Activated naive CD8-positive, alpha-beta T cell treated with anti-CD3 and anti-CD28 coated beads for 36 hours (primary cell): ENCODE results near the gene GIT1. TPM values are rescaled to one million over a fixed set of nuclear protein-coding genes. Genes with fewer than 3 reads are reported as not detected.

Experiments
- DNase-seq: peaks from one replicate; pipeline ENCODE4 v3.0.0; 2021
- H3K27ac Mint-ChIP-seq: one replicate; pipeline ENCODE4 v1.8.0; 2022; ENCODE audit warnings: mild to moderate bottlenecking, moderate library complexity, mixed read lengths
- H3K27me3 Mint-ChIP-seq: one replicate; pipeline ENCODE4 v1.8.0; 2022; ENCODE audit warnings: mild to moderate bottlenecking, mixed read lengths
- H3K36me3 Mint-ChIP-seq: one replicate; pipeline ENCODE4 v1.8.0; 2021; ENCODE audit warnings: mild to moderate bottlenecking, mixed read lengths
- H3K4me1 Mint-ChIP-seq: one replicate; pipeline ENCODE4 v1.8.0; 2021; ENCODE audit warnings: mixed read lengths
- H3K4me3 Mint-ChIP-seq: one replicate; pipeline ENCODE4 v1.8.0; 2022; ENCODE audit warnings: mild to moderate bottlenecking, moderate library complexity, mixed read lengths
- H3K9me3 Mint-ChIP-seq: one replicate; pipeline ENCODE4 v1.8.0; 2022; ENCODE audit warnings: mixed read lengths
- total RNA-seq, 2 experiments: library from RNA; stranded (reverse); gene quantifications; one replicate each; pipeline ENCODE4 v1.2.3, GENCODE V29; 2021

The GIT1 gene
- total RNA-seq, result 10 to 100 TPM; 63.5 to 63.7 TPM

- Mint-ChIP-seq H3K9me3 (no peaks in the 10 kb centered on the region), H3K4me1 (peaks cover 62% of the 10 kb centered on the region), H3K36me3 (peaks cover 4% of the 10 kb centered on the region), H3K27ac (peak within 1 kb of the TSS; percentile 87), H3K27me3 (no peaks in the 10 kb centered on the region), H3K4me3 (peak within 1 kb of the TSS; percentile 90)
- DNase-seq, result peak; percentile 92
These were observed at the start of gene GIT1 for GRCh38 chr17:29589524-29590410. Gene GIT1 (minus strand): TSS chr17:29589648. CDS start chr17:29589378, 270 bp downstream.

- H3K36me3 Mint-ChIP-seq, result peaks cover 19% of the 10 kb centered on the region
- DNase-seq, result no peak
- H3K4me1 Mint-ChIP-seq, result peaks cover 16% of the 10 kb centered on the region
- H3K4me3 Mint-ChIP-seq, result no peak overlapping the region
- no peaks in the 10 kb centered on the region for H3K9me3 Mint-ChIP-seq
- no peaks in the 10 kb centered on the region for H3K27me3 Mint-ChIP-seq
- peak overlapping the region; percentile 22 for H3K27ac Mint-ChIP-seq
These were observed 44.4 kb upstream of the GIT1 start for GRCh38 chr17:29633886-29634285.

- no peak for DNase-seq
- Mint-ChIP-seq H3K27me3 (no peaks in the 10 kb centered on the region), H3K4me1 (peaks cover 35% of the 10 kb centered on the region), H3K9me3 (no peaks in the 10 kb centered on the region), H3K36me3 (peaks cover 11% of the 10 kb centered on the region), H3K4me3 (no peak overlapping the region), H3K27ac (no peak overlapping the region)
These were observed 41.3 kb upstream of the GIT1 start for GRCh38 chr17:29630630-29631193.

- Mint-ChIP-seq H3K27me3 (no peaks in the 10 kb centered on the region), H3K36me3 (peaks cover 16% of the 10 kb centered on the region), H3K27ac (peak overlapping the region; percentile 36), H3K4me3 (no peak overlapping the region), H3K4me1 (peaks cover 43% of the 10 kb centered on the region), H3K9me3 (no peaks in the 10 kb centered on the region)
- no peak for DNase-seq
These were observed 40.4 kb upstream of the GIT1 start for GRCh38 chr17:29629839-29630238.

- H3K27ac Mint-ChIP-seq, result peak overlapping the region; percentile 13
- H3K27me3 Mint-ChIP-seq, result no peaks in the 10 kb centered on the region
- H3K4me1 Mint-ChIP-seq, result peaks cover 52% of the 10 kb centered on the region
- H3K36me3 Mint-ChIP-seq, result peaks cover 15% of the 10 kb centered on the region
- no peak overlapping the region for H3K4me3 Mint-ChIP-seq
- H3K9me3 Mint-ChIP-seq, result no peaks in the 10 kb centered on the region
- no peak for DNase-seq
These were observed 39.2 kb upstream of the GIT1 start for GRCh38 chr17:29628644-29629043.

GRCh38 chr17:29627951-29628350 is 38.5 kb upstream of the GIT1 start:
- Mint-ChIP-seq H3K4me3 (no peak overlapping the region), H3K9me3 (no peaks in the 10 kb centered on the region), H3K36me3 (peaks cover 15% of the 10 kb centered on the region), H3K4me1 (peaks cover 59% of the 10 kb centered on the region), H3K27ac (no peak overlapping the region), H3K27me3 (no peaks in the 10 kb centered on the region)
- no peak for DNase-seq

- H3K36me3 Mint-ChIP-seq, result peaks cover 11% of the 10 kb centered on the region
- H3K4me1 Mint-ChIP-seq, result peaks cover 70% of the 10 kb centered on the region
- DNase-seq, result no peak
- H3K27me3 Mint-ChIP-seq, result no peaks in the 10 kb centered on the region
- peak overlapping the region; percentile 75 for H3K27ac Mint-ChIP-seq
- no peak overlapping the region for H3K4me3 Mint-ChIP-seq
- H3K9me3 Mint-ChIP-seq, result no peaks in the 10 kb centered on the region
These were observed 35.7 kb upstream of the GIT1 start for GRCh38 chr17:29625037-29625750.

GRCh38 chr17:29624586-29624985 is 35.1 kb upstream of the GIT1 start:
- Mint-ChIP-seq H3K4me3 (no peak overlapping the region), H3K27me3 (no peaks in the 10 kb centered on the region), H3K27ac (peak overlapping the region; percentile 75)

GRCh38 chr17:29623283-29623647 is 33.8 kb upstream of the GIT1 start:
- Mint-ChIP-seq H3K9me3 (no peaks in the 10 kb centered on the region), H3K27me3 (no peaks in the 10 kb centered on the region), H3K27ac (peak overlapping the region; percentile 75), H3K4me1 (peaks cover 55% of the 10 kb centered on the region), H3K36me3 (peaks cover 9% of the 10 kb centered on the region), H3K4me3 (peak overlapping the region; percentile 75)
- no peak for DNase-seq

More at GRCh38 chr17:29624586-29624985, 35.1 kb upstream of the GIT1 start:
- H3K9me3 Mint-ChIP-seq, result no peaks in the 10 kb centered on the region
- DNase-seq, result no peak
- peaks cover 66% of the 10 kb centered on the region for H3K4me1 Mint-ChIP-seq
- H3K36me3 Mint-ChIP-seq, result peaks cover 11% of the 10 kb centered on the region

- Mint-ChIP-seq H3K27ac (peak within 1 kb of the TSS; percentile 75), H3K27me3 (no peaks in the 10 kb centered on the region), H3K9me3 (no peaks in the 10 kb centered on the region)
These were observed 33.2 kb upstream of the GIT1 start, which contains the start of gene CORO6 for GRCh38 chr17:29622337-29623282. Gene CORO6 (minus strand): TSS chr17:29622912. CDS start chr17:29621421, 1,491 bp downstream.

GRCh38 chr17:29621751-29622194 is 32.3 kb upstream of the GIT1 start:
- Mint-ChIP-seq H3K27ac (no peak overlapping the region), H3K9me3 (no peaks in the 10 kb centered on the region), H3K27me3 (no peaks in the 10 kb centered on the region), H3K4me3 (peak overlapping the region; percentile 75), H3K36me3 (peaks cover 9% of the 10 kb centered on the region), H3K4me1 (peaks cover 55% of the 10 kb centered on the region)
- no peak for DNase-seq

More at GRCh38 chr17:29622337-29623282, 33.2 kb upstream of the GIT1 start, which contains the start of gene CORO6:
- Mint-ChIP-seq H3K36me3 (peaks cover 9% of the 10 kb centered on the region), H3K4me3 (peak within 1 kb of the TSS; percentile 75), H3K4me1 (peaks cover 54% of the 10 kb centered on the region)
- DNase-seq, result peak; percentile 71

- Mint-ChIP-seq H3K4me3 (no peak overlapping the region), H3K4me1 (peaks cover 58% of the 10 kb centered on the region), H3K36me3 (peaks cover 9% of the 10 kb centered on the region), H3K27ac (no peak overlapping the region), H3K9me3 (no peaks in the 10 kb centered on the region), H3K27me3 (no peaks in the 10 kb centered on the region)
- DNase-seq, result no peak
These were observed 31.5 kb upstream of the GIT1 start for GRCh38 chr17:29620779-29621500.

GRCh38 chr17:29620271-29620670 is 30.8 kb upstream of the GIT1 start:
- no peak overlapping the region for H3K4me3 Mint-ChIP-seq
- no peak overlapping the region for H3K27ac Mint-ChIP-seq
- H3K27me3 Mint-ChIP-seq, result no peaks in the 10 kb centered on the region
- peaks cover 4% of the 10 kb centered on the region for H3K36me3 Mint-ChIP-seq
- peaks cover 55% of the 10 kb centered on the region for H3K4me1 Mint-ChIP-seq
- DNase-seq, result no peak
- no peaks in the 10 kb centered on the region for H3K9me3 Mint-ChIP-seq
